ENCODE results near the gene TAS1R1. TPM values are rescaled to one million over a fixed set of nuclear protein-coding genes. Genes with fewer than 3 reads are reported as not detected.
"Not testable (repeated sequence)": the region's sequence is repeated elsewhere in the genome, so short reads cannot be mapped to it uniquely, and the experiment has no call there.

TAS1R1 gene
- polyA plus RNA-seq, 3 donors = 0.09 to 0.21 (median 0.19) TPM

DNA sequence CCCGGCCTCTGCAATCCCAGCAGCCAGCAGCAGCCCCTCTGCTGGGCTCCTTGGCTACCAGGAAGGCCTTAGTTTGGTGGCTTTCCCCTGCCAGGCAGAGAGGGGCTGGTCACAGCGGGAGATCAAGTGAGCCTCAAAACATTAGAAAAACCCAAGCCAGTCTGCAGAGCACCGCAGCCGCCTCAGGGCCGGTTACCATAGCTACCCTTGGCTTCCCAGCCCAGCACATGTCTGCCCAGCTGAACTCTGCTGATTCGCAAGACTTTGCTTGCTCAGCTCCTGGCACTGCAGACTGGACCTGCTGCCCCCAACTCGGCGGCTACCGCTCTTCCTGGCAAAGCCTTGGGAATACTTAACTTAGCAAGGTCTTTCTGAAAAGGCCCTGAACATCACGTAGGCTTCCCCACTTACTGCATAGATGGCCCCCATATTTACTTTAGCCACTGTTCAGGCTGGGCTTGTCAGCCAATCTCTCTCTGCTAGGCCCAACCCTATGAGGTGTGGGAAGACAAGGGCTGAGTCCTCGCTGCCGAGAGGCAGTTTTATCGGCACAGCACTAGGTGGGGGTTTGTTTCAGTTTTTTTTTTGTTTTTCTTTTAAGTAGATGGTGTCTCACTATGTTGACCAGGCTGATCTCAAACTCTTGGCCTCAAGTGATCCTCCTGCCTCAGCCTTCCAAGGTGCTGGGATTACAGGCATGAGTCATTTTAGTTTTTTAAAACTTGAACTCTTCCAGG, 35.0 kb upstream of the TAS1R1 start:
- DNase-seq = peak; percentile 67

DNA sequence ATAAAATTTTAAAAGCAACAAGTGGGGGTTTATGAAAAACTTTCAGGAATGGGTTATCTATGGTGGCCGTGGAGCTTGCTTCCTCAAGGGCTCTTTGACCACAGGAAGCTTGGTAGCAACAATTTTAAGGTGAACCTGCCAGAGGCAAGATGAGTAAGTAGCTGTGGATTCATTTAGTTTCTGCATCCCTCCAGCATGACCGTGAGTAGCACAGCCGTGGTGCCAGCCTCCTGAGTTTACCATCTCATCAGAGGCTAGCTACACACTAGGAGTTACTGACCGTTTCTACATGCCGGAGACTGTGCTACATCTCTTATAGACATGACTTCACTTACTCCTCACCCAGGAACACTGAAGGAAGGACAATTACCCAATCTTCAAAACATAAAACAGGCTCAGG, 33.6 kb upstream of the TAS1R1 start:
- DNase-seq = no peak

DNA sequence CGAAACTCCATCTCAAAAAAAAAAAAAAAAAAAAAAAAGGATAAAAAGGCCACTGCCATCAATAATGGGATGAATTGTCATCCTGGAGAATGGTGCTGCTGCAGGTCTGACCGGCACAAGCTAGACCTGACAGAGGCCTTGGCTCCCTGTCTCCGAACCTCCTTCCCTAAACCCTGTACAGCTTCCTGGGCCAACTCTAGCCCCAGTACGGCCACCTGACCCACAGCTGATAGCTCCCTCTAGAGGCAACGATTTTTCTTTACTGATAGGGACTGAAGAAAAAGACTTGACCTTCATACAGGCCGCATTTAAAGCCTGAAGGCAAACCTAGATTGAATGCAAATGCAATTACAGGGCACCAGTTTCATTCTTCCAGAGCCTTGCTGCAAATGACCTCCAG, 31.5 kb upstream of the TAS1R1 start:
- no peak for DNase-seq

GRCh38 chr1:6526316-6526715, 28.8 kb upstream of the TAS1R1 start:
- DNase-seq = no peak

DNA sequence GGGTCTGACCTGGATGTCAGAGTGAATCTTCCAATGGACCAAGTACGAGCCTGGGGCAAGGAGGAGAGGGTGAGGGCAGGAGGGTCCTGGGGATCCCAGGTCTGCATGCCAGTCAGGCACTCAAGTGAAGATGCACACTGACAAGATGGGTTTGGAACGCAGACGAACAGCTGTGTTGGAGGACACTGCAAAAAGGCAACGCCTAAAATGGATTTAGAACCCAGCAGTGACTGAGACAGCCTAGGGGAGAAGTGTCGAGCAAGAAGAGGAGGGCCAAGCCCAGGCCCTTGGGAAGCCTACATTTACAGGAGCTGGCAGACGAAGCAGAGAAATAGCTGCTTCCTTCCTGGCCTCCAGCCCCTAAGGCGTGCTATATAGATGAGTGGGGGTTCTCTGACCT, 26.6 kb upstream of the TAS1R1 start:
- DNase-seq = no peak

- DNase-seq = no peak
Observed at GRCh38 chr1:6530504-6531160, 24.5 kb upstream of the TAS1R1 start.

DNA sequence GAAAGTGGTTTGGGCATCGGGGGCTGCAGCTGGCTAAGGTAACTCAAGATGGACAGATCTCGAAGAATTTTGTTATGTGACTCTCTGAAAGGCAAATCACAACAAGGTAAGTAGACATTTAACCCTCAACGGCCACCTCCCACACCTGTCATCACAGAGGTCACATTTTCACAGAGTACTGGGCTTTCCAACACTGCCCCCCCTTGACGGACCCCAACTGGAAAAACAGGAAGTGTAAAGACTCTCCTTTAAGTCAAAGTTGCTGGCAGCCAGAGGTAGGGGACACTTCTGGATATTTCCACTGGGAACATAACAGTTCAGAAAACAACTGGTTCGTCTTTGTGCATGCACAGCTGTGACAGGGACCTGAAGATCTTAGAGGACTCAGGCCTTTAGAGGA, 23.1 kb upstream of the TAS1R1 start:
- no peak for DNase-seq

DNA sequence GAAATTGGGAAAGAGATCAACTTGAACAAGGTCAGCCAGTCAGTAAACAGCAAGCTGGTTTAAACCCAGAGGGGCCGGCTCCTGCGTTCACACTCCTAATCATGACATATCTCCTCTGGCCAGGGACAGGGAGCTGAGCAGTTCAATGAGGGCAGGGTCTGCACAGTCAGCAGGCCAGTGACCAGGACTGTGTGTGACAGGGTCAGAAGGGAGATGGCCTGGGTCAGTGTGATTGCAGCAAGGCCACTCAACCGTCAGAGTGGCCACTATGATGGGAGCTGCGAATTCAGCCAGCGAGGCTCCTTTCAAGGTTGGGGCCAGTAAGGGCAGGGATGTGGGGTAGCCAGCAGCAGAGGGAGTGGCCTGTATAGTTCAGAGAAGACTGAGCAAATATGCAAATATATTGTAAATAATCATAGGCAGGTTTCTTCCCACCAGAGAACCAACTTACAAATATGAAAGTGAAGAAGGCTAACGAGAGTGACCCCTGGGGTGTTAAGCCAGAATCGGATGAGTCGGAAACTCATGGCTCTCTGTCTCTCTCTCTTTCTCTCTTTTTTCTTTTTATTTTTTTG, 20.8 kb upstream of the TAS1R1 start:
- no peak for DNase-seq

GRCh38 chr1:6535214-6535613, 19.9 kb upstream of the TAS1R1 start:
- no peak for DNase-seq

GRCh38 chr1:6536291-6536690, 18.8 kb upstream of the TAS1R1 start:
- DNase-seq = no peak

- DNase-seq = no peak
Observed at GRCh38 chr1:6538956-6539355, 16.2 kb upstream of the TAS1R1 start.

DNA sequence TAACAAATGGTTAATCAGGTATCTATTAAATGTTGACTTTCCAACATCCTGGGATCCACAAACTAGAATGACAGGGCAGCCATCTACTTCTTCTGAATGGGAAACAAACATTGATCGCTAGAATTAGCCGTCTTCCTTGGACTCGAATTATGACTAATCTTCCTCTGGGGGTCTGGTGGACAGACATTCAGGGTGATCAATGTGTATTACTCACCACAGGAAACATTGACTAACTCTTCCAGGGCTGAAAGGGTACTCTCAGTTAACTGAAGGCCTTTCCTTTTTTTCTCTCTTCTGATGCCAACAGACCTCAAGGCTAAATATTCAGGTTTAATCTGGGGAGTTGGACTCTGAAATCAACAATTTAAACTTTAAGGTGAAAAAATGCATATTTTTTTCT, 10.3 kb upstream of the TAS1R1 start:
- DNase-seq = no peak

GRCh38 chr1:6545276-6546112, 9.6 kb upstream of the TAS1R1 start:
- DNase-seq = no peak

DNA sequence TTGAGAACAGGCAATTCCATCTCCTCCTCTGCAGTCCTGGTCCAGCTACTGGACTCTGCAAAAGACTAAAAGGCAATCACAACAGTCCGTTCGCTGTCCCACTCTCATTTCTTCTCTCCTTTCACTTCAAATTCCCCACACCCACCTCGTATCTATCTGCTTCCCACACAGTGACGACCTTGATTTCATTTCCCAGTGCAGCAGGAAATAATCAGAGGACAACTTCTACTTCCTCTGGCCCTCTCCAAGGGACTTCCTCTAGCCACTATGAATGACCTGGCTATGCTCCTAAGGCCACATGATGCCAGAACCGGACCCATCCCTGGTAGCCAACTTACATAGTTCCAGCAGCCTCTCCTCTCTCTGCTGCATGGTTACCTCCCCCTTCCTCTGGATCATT, 8.8 kb upstream of the TAS1R1 start:
- no peak for DNase-seq

DNA sequence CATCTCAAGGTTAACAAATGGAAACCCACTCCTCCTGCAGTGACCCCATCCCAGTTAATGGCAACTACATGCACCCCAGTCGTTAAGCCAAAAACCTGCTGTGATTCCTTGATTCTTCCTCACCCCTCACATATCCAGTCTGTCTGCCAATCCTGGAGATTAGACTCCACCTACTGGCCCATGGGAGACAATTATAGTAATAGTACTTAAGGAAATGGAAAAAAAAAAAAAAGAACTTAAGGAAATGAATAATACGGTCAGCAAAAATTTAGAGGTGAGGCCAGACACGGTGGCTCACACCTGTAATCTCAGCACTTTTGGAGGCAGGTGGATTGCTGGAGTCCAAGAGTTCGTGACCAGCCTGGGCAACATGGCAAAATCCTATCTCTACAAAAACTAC, 7.8 kb upstream of the TAS1R1 start:
- DNase-seq = no peak

GRCh38 chr1:6554031-6554906, 838 bp upstream of the TAS1R1 start, which contains the start of gene NOL9:
Gene NOL9, minus strand, starts transcription at chr1:6554513. Its CDS starts 11 bp downstream, at chr1:6554502.
- DNase-seq = peak; percentile 92

DNA sequence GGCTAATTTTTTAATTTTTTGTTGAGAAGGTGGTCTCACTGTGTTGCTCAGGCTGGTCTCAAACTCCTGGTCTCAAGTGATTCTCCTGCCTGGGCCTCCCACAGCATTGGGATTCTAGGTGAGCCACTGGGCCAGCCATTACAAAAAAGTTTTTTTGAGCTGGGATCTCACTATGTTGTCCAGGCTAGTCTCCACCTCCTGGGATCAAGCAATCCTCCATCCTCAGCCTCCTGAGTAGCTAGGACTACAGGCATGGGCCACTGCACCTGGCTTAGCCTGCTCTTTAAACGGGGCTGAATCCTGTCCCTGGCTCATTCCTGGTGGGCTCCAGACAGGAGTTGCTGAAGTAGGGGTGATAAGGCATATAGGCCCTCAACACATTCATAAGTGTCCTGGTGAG, 2.5 kb downstream of the TAS1R1 start:
- DNase-seq = no peak

GRCh38 chr1:6559161-6559560, 4.1 kb downstream of the TAS1R1 start:
- DNase-seq = not testable (repeated sequence)

- no peak for DNase-seq
Observed at GRCh38 chr1:6560267-6560666, 5.2 kb downstream of the TAS1R1 start.

DNA sequence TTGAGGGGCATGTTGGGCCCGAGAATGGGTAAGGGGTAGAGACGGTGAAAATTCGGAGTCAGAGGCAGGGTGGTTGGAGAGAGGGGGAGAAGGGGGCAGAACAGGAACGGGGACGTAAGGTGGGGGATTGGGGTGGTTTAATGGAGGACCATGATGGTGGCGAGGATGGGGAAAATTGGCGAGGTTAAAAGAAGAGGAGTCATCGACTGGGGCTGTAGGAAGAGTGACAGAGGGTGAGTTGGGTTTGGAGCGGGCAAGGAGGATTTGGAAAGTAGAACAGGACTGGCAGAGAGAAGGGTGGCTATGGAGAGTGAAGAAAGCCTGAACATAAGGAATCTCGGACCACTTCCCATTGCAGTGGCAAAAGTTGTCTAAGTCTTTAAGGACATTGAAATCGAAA, 13.9 kb downstream of the TAS1R1 start:
- DNase-seq = no peak

DNA sequence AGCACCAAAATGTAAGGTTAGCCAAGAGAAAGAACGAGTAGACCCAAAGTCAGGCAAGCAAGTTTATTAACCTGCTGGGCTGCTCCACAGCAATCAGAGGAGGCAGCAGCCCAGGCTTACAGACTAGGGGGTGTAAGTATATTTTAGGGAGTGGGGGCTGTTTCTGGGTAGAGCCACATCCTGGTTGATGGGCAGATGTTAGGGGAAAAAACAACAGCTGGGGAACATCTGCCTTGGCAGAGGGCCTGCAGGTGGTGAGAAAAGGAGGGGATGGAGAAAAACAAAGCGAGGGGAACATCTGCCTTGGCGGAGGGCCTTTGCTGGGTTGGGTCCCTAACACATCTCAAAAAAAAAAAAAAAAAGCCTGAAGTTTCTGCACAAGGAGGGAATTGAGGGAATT, 15.0 kb downstream of the TAS1R1 start:
- no peak for DNase-seq

Measured in renal pelvis (tissue), 4 donors.